Renal cortex interstitium (tissue), 11 donors: Measurements from ENCODE around the gene RPS6KC1. TPM values are rescaled to one million over a fixed set of nuclear protein-coding genes. Genes with fewer than 3 reads are reported as not detected.

Experiments used
- DNase-seq, 11 donors: peaks; one replicate each; pipeline ENCODE4 v3.0.0-alpha.2; 2013; ENCODE audit warnings: low read depth in 9 of 11, low spot score in 4 of 11; ENCODE audit errors: extremely low read depth in 1 of 11
- polyA plus RNA-seq, 3 donors: library from polyadenylated mRNA; unstranded; fragments of 120-200 nt; gene quantifications; one replicate each; pipeline ENCODE4 v1.2.1, GENCODE V29; 2013; ENCODE audit not compliant: insufficient read length in 3 of 3

RPS6KC1 gene
- polyA plus RNA-seq, 3 donors: 21.9 to 23.5 (median 22.6) TPM

- no peak for DNase-seq
Measured at GRCh38 chr1:213051881-213052202, 801 bp downstream of the RPS6KC1 start.

GRCh38 chr1:213053455-213053854 is 2.4 kb downstream of the RPS6KC1 start:
- DNase-seq: no peak

DNA sequence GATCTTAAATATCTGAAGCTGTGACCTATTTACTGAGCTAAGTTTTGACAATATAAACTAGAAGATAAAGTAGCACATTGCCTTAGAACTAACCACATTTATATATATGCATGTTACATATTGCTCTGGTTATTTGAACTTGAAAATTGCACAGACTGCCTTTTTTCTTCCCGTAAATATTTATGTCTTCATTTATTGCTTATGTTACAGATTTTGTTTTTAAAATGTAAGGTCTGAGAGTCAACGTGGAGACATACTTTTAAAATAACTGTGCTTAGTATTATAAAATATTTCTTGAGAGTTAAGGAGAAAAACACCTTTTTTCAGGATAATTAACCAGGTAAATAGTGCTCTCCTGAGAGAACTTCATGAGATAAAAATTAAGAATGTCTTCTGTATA is 3.1 kb downstream of the RPS6KC1 start:
- DNase-seq: no peak

- DNase-seq: no peak
Measured at GRCh38 chr1:213054733-213055591, 3.9 kb downstream of the RPS6KC1 start.

GRCh38 chr1:213055767-213056166 is 4.7 kb downstream of the RPS6KC1 start:
- no peak for DNase-seq

DNA sequence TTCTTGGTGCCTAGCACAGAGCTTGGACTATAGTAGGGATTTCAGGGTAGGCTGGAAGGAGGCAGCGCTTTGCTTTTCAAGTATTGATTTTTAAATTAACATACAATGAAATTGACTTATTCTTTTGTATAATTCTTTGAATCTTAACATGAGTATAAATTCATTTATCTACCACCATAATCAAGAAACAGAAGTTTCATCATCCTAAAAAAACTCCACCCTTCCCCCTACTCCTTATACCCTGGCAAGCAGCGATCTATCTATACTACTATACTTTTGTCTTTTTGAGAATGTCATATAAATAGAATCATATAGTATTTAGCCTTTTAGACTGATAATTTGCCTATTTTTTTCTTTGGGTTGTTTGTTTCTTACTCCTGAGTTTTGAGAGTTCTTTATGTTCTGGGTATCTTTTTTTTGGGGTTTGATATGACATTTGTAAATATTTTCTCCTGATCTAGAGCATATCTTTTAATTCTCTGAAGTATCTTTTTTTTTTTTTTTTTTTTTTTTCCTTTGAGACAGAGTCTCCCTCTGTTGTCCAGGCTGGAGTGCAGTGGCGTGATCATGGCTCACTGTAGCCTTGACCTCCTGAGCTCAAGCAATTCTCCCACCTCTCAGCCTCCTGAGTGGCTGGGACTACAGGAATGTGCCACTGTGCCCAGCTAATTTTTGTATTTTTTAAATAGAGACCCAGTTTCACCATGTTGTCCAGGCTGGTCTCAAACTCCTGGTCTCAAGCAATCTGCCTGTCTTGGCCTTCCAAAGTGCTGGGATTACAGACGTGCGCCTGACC is 6.4 kb downstream of the RPS6KC1 start:
- DNase-seq: no peak

DNA sequence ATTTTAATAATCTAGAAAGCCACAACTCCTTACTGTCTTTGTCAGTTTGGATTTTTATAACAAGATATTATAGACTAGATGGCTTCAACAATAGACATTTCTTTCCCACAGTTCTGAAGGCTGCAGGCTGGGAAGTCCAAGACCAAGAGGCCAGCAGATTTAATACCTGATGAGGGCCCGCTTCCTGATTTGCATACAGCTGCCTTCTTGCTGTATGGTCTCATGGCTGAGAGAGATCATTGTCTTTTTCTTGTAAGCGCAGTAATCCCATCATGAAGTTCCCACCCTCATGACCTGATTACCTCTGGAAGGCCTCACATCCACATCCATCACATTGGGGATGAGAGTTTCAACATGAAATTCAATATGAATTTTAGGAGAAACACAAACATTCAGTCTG is 9.8 kb downstream of the RPS6KC1 start:
- no peak for DNase-seq

DNA sequence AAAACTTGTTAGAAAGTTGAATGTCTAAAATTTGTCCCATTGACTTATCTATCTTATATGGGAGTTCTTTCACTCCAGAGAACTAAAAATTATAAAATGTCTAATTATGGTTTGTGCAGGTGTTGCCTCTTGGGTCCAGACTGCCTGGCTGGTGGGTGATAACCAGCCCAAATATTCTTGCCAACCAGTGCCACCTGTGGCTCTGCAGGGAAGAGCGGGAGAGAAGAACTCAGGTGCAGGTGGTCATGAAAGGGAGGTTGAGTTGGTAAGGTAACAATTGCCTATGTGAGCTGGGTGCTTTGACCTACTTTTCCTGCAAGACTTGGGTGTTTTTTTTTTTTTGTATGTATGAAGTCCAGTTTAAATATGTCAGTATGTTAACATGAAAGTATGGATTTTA is 10.2 kb downstream of the RPS6KC1 start:
- DNase-seq: no peak

DNA sequence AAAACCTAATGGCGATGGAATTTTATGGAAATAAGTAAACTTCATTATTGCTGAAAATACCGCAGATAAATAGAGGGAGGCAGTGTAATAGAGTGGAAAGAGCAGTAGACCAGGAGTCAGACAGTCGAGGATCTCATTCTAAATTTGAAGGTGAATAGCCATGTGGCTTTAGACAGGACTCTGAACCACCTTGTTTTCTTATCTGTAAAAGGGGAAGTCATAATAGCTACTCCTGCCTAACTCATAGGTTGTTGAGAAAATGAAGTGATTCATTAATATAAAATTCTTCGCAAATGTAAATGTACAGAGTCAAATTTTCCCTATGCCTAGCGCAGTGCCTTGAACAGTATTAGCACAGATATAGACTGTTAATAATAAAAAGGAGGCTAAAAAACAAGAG is 14.8 kb downstream of the RPS6KC1 start:
- no peak for DNase-seq

GRCh38 chr1:213066363-213066762 is 15.3 kb downstream of the RPS6KC1 start:
- DNase-seq: no peak

DNA sequence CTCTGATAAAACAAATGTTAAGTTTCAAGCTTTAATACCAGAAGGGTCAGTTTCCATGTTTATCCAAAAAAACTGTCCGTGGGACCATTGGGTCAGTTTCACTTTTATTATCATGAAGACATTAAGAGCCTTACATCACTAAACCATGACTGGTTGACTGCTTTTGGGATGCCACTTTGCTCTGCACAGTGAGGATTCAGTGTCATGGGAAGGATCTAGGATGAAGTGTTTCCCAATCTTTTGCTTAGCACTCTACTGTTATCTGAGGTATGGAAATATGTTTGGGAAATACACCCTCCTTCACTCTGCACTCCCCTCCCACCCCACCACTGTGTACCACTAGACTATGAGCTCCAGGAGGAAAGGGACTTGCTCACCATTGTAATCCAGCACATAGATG is 16.3 kb downstream of the RPS6KC1 start:
- no peak for DNase-seq

- peak in 5 of 11 donors; percentile 29 to 41 (median 37) for DNase-seq
Measured at GRCh38 chr1:213070406-213070805, 19.4 kb downstream of the RPS6KC1 start.

GRCh38 chr1:213075725-213076124 is 24.7 kb downstream of the RPS6KC1 start:
- DNase-seq: no peak

GRCh38 chr1:213082420-213083111 is 31.5 kb downstream of the RPS6KC1 start:
- no peak for DNase-seq

- DNase-seq: no peak
Measured at GRCh38 chr1:213083112-213083445, 32.0 kb downstream of the RPS6KC1 start.

- no peak for DNase-seq
Measured at GRCh38 chr1:213087911-213088310, 36.9 kb downstream of the RPS6KC1 start.

- DNase-seq: no peak
Measured at GRCh38 chr1:213089924-213090677, 39.1 kb downstream of the RPS6KC1 start.

- no peak for DNase-seq
Measured at GRCh38 chr1:213094446-213094845, 43.4 kb downstream of the RPS6KC1 start.

- DNase-seq: no peak
Measured at GRCh38 chr1:213095467-213095866, 44.4 kb downstream of the RPS6KC1 start.
